WTC11 (cell line): ENCODE results near the gene CTAG1B.

ENCODE experiments used
- CREM ChIP-seq: sonication (generic); formaldehyde crosslinking; IDR thresholded peaks from 2 replicates; pipeline ENCODE4 v1.8.1; 2022; ENCODE audit warnings: mild to moderate bottlenecking, missing genetic modification reagents, moderate library complexity
- E2F1 ChIP-seq: sonication (generic); formaldehyde crosslinking; IDR thresholded peaks from 2 replicates; pipeline ENCODE4 v1.8.0; 2022; ENCODE audit warnings: mild to moderate bottlenecking, missing genetic modification reagents
- EMX1 ChIP-seq: fragments of 250-450 bp; sonication (Bioruptor Pico); IDR thresholded peaks from 2 replicates; pipeline ENCODE4 v1.8.0; 2021; ENCODE audit warnings: mild to moderate bottlenecking
- KAT7 ChIP-seq: sonication (generic); formaldehyde crosslinking; IDR thresholded peaks from 2 replicates; pipeline ENCODE4 v1.8.1; 2023; ENCODE audit warnings: missing genetic modification reagents, mild to moderate bottlenecking, borderline replicate concordance
- MYBL2 ChIP-seq: sonication (generic); formaldehyde crosslinking; IDR thresholded peaks from 2 replicates; pipeline ENCODE4 v1.8.1; 2023; ENCODE audit warnings: mild to moderate bottlenecking, moderate library complexity, missing genetic modification reagents
- RELA ChIP-seq: sonication (generic); formaldehyde crosslinking; IDR thresholded peaks from 2 replicates; pipeline ENCODE4 v1.8.1; 2022; ENCODE audit warnings: missing genetic modification reagents, mild to moderate bottlenecking, borderline replicate concordance
- SP1 ChIP-seq: sonication (generic); formaldehyde crosslinking; conservative IDR thresholded peaks from 2 replicates; pipeline ENCODE4 v1.8.1; 2022; ENCODE audit warnings: missing genetic modification reagents
- TEAD4 ChIP-seq: sonication (generic); formaldehyde crosslinking; IDR thresholded peaks from 2 replicates; pipeline ENCODE4 v1.8.0; 2022; ENCODE audit warnings: mild to moderate bottlenecking, missing genetic modification reagents
- ZNF138 ChIP-seq: sonication (generic); formaldehyde crosslinking; conservative IDR thresholded peaks from 2 replicates; pipeline ENCODE4 v1.8.1; 2022; ENCODE audit warnings: mild to moderate bottlenecking, moderate library complexity, missing genetic modification reagents
- TF ChIP-seq, protein P1 (sequence below): sonication (generic); formaldehyde crosslinking; IDR thresholded peaks from 2 replicates; pipeline ENCODE4 v1.8.1; 2022; ENCODE audit warnings: low read depth, missing genetic modification reagents, borderline replicate concordance
- TF ChIP-seq, protein P2 (sequence below): fragments of 200-600 bp; IDR thresholded peaks from 2 replicates; pipeline ENCODE4 v1.8.0; 2022; ENCODE audit warnings: antibody characterized with exemption

DNA sequence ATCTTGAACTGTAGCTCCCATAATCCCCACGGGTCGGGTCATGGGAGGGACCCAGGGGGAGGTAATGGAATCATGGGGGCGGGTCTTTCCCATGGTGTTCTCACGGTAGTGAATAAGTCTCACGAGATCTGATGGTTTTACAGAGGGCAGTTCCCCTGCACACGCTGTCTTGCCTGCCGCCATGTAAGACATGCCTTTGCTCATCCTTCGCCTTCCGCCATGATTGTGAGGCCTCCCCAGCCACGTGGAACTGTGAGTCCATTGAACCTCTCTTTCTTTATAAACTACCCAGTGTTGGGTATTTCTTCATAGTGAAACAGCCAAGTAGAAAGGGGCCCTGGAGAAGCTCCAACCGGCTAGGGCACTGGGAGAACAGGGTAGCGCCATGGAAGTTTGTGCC is 21.9 kb downstream of the CTAG1B start:
- TF ChIP-seq CREM (no peak), EMX1 (CRISPR knock-in tag) (no peak), SP1 (CRISPR knock-in tag) (no peak), KAT7 (no peak), MYBL2 (CRISPR knock-in tag) (no peak), ZNF138 (CRISPR knock-in tag) (no peak), RELA (CRISPR knock-in tag) (no peak), E2F1 (CRISPR knock-in tag) (no peak), TEAD4 (CRISPR knock-in tag) (no peak)
- TF ChIP-seq, protein P1, sequence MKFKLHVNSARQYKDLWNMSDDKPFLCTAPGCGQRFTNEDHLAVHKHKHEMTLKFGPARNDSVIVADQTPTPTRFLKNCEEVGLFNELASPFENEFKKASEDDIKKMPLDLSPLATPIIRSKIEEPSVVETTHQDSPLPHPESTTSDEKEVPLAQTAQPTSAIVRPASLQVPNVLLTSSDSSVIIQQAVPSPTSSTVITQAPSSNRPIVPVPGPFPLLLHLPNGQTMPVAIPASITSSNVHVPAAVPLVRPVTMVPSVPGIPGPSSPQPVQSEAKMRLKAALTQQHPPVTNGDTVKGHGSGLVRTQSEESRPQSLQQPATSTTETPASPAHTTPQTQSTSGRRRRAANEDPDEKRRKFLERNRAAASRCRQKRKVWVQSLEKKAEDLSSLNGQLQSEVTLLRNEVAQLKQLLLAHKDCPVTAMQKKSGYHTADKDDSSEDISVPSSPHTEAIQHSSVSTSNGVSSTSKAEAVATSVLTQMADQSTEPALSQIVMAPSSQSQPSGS (CRISPR knock-in tag): no peak
- TF ChIP-seq, protein P2, sequence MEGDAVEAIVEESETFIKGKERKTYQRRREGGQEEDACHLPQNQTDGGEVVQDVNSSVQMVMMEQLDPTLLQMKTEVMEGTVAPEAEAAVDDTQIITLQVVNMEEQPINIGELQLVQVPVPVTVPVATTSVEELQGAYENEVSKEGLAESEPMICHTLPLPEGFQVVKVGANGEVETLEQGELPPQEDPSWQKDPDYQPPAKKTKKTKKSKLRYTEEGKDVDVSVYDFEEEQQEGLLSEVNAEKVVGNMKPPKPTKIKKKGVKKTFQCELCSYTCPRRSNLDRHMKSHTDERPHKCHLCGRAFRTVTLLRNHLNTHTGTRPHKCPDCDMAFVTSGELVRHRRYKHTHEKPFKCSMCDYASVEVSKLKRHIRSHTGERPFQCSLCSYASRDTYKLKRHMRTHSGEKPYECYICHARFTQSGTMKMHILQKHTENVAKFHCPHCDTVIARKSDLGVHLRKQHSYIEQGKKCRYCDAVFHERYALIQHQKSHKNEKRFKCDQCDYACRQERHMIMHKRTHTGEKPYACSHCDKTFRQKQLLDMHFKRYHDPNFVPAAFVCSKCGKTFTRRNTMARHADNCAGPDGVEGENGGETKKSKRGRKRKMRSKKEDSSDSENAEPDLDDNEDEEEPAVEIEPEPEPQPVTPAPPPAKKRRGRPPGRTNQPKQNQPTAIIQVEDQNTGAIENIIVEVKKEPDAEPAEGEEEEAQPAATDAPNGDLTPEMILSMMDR: no peak
